HG03571 (cell line): ENCODE measurements around the gene KCNQ1.

Experiments
- ATAC-seq: cut with Tn5 transposase; IDR thresholded peaks from one replicate; pipeline ENCODE4 v1.9.1; 2021; ENCODE audit not compliant: unreplicated experiment

KCNQ1 gene

DNA sequence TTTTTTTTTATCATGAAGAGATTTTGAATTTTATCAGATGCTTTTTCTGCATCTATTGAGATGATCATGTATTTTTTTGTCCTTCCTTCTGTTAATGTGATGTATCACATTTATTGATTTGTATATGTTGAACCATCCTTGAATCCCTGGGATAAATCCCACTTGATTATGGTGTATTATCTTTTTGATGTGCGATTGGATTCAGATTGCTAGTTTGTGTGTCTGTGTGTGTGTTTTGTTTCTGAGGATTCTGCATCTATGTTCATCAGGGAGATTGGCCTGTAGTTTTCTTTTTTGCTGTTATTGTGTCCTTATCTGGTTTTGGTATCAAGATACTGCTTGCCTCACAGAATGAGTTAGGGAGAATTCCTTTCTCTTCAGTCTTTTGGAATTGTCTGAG is 202.4 kb downstream of the KCNQ1 start:
- no peak for ATAC-seq

DNA sequence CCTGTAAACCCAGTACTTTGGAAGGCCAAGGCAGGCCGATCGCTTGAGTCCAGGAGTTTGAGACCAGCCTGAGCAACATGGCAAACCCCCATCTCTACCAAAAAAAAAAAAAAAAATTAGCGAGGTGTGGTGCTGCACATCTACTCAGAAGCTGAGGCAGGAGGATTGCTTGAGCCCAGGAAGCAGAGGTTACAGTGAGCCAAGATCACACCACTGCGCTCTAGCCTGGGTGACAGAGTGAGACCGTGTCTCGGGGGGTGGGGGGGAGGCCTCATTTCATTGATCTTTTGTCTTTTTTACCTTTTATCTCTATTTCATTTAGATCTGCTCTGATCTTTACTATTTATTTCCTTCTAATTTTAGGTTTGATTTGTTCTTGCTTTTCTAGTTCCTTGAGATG is 203.1 kb downstream of the KCNQ1 start:
- ATAC-seq: no peak

DNA sequence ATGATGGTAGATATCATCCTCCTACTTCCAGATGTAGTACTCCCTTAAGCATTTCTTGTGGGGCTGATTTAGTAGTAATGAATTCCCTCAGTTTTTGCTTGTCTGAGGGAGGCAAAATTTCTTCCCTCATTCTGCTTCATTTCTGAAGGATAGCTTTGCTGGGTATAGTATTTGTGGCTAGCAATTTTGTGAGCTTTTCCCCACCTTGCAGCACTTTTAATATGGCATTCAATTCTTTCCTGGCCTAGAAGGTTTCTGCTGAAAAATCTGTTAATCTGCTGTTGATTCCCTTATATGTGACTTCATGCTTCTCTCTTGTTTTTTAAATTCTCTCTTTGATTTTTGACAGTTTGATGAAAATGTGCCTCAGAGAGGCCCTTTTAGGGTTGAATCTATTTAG is 204.6 kb downstream of the KCNQ1 start:
- no peak for ATAC-seq

DNA sequence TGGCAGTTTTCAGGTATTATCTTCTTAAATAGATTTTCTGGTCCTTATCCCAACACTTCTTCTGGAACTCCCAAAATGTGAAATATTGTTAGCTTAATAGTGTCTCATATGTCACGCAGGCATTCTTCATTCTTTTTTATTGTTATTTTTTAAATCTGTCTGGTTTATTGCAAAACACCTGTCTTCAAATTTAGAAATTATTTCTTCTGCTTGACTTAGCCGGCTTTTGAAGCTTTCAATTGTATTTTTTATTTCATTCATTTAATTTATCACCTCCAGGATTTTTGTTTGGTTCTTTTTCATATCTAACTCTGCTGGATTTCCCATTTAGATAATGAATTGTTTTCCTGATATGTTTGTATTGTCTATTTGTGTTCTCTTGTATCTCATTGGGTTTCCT is 205.0 kb downstream of the KCNQ1 start:
- no peak for ATAC-seq

DNA sequence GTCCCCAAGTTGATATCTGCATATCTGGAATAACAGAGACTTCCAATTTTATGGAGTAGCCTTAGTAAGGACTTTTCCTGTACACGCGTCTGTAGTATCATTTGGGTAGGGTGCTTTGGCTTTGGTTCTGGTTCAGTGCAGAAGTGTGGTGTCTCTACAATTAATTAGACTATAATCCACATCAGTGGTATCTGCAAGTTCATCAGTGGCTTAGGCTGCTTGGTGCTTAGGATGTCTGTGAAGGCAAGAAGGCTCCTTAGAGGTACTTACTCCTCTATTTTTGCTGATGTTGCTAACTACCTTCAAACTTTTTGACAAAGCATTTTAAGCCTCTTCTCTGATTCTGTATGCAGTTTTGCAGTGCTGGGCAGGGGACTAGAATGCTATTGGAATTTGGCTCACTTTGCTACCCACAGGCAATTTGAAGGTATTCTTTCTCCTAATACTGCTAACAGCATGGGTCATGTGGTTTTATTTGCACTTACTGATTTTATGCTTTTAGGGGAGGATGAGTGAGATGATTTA is 205.6 kb downstream of the KCNQ1 start:
- ATAC-seq: no peak

DNA sequence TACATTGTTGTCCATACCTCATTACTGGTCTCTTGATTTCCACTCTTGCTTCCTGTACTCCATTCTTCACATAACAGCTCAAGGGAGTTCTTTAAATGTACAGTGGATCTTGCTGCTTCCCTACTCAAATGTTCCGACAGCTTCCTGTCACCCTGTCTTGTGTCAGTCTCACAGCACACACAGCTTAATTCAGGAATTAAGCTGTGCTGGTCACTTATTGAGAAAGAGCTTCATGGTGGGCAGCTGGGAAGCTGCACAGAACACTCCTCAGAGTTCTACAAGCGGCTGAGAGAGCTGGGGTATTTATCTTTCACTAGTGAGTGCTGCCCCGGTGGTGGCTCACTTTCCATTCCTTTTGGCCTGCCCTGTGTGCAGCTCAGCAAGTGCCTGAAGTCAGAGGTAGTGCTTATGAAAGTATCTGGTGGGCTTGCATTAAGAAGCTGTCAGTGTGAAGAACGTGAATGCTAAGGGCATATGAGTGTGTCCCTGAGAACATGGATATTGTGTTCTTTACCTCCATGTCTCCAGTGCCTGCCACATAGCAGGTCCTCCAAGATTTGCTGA is 206.3 kb downstream of the KCNQ1 start:
- no peak for ATAC-seq

DNA sequence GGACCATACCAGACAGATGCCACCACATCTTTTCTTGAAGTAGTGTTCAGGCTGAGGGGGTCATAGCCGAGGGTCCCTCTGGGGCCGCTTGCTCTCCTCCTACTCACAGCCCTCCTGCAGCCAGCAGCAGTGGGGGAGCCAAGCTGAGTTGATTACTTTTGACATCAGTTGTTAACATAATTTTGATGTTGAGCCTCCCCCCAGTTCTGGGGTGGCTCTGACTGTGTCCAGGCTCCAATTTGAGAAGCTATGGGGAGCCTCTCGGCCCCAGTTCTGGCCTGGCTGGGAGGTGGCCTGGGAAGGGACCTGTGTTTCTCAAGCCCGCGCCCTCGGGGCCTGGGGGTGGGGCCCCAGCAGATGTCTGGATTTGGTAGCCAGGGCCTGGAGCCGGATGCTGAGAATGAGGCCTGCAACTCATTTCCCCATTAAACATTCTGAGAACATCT is 207.0 kb downstream of the KCNQ1 start:
- no peak for ATAC-seq

DNA sequence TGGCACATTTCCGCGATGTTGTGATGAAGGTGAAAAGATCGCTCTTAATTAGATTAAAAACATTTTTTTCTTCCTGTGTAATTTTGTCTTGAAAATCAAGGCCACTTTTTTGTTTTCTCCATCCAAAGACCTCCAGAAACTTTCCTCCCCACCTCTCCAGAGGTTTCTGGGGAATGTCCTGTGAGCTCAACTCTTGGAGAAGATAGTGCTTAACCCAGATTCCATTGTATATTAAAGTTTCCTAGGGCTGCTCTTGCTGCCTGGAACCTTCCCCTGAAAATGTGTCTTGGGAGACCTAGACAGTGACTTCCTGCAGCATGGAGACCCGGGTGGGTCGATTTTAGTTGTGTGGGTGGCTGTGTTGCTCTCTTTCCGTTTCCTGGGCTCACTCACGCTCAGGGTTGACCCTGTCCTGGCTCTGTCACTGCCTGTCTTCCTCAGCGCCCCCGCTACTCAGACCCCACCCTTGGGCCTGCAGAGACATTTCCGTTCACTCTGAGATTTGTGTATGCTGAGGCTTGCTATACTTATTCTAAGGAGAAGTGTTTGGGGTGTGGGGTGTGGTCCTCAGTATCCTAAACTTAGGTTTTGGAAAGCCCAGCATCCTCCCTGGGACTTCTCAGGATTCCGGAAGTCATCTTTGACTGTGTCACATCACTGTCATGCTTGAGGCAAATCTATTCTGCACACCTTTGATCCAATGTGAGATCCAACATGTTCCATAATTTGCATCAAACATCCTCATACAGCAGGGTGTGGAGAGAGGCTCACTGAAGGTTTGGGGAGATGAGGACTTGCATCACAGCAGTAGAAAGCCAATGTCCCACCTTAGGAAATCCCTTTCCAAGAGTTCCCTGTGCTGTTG is 207.8 kb downstream of the KCNQ1 start:
- no peak for ATAC-seq

DNA sequence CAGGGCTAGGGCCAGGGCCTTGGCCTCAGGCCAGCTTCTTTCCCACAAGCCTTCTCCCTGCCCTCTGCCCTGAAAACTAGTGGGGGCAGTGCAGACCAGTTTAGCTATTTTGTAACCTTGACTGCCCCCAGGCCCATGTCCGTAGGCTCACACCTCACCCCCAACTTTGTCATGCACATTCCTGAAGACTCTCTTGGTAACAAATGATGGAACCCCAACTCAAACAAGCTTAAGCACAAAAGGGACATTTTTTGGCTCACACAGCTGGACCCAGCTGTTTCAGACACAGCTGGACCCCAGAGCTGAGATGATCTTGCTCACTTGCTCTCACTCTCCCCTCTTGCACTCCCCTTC is 208.4 kb downstream of the KCNQ1 start:
- ATAC-seq: no peak

DNA sequence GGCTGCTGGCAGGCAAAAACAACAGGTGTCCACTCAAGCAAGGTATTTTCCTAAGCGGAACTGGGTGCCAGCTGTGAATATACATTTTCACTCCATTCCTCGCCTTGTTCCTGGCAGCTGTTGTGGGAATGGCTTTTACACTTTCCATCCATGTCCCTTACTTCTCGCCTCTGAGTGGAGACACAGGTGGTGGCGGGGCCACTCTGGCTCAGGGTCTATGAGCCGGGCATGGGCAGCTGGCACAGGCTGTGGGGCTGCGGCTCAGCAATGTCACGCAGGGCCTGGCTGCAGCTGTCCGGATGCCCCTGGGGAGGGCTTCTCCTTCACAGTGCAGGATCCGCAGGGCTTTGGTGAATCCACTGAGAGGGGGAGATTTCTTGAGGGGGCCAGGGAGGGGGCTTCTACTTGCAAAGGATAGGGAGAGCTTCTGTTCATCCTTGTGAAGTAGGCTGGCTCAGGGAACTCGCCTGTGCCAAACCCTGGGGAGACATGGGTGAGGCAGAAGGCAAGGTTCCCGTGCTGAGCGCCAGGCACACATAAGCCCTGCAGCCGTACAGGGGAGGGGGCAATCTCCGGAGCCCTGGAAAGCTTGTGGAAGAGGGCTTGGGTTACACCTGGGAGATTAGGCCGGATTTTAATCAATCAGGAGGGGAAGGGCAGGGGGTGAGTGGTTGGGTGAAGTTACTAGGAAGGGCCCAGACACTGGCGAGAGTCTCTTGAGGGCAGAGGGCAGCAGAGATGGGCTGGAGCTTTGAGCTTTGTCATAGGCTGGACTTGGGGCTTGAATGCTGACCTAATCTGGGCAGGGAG is 209.3 kb downstream of the KCNQ1 start:
- no peak for ATAC-seq

DNA sequence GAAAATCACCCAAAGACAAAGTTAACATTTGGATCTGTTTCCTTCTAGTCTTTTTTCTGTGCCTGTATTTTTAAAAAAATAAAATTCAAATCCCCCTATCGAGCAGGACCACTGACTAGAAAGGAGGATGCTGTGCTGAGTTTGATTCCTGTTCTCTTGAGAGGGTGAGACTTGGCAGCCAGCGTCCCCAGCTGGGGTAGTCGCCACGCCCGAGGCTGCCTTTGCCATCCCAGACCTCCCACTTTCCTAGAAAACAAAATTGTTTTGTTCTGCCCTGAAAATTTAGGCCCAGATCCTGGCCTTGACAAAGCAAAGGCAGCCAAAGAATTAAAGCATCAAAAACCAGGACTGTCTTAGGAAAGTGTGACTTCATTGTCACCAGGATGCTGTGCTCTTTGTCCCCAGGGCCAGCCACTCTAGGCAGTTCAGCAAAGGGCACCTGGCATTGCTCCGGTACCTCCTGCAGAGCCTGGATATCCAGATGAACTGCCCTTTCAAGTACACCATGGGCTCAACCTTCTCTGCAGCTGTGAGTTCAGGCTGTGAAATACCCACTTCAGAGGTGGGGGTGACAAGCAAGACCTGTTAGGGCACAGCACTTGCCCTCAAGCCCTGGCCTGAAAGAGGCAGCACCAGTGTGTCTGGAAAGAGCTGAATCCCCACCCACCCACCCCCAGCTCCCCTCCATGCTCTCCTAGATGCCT is 210.4 kb downstream of the KCNQ1 start:
- no peak for ATAC-seq

DNA sequence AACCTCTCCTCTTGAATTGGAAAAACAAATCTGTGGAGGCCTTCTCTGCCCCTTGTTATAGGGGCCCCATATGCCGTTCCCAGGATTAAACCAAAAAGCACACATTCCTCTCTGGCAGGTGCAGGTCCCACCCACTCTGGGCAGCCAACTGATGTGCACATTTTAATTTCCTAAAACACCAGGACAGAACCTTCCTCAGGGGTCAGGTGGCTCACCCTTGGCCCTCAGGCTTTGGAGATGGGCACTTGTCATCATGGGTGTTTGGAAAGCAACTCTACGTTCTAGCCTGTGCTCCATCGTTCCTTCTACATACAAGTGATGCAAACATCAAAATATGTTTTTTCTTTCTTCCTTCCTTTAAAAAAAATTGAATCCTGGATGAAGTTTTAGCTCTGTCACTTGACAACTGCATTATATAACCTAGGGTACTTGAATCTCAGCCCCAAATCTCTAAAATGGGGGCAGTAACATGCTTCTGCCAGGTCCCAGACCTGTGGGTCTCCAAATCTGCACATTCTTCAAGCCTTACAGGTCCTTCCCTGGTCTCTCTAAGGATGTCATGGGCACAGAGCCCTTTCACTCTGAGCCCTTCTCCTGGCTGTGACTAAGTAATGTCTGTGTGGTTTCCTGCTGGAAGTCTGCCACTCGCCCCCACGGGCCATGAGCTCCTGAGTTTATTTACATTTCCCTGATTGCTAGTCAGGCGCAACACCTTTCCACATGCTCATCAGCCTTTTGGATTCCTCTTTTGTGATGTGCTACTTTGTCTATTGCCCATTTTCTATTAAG is 211.2 kb downstream of the KCNQ1 start:
- ATAC-seq: no peak

DNA sequence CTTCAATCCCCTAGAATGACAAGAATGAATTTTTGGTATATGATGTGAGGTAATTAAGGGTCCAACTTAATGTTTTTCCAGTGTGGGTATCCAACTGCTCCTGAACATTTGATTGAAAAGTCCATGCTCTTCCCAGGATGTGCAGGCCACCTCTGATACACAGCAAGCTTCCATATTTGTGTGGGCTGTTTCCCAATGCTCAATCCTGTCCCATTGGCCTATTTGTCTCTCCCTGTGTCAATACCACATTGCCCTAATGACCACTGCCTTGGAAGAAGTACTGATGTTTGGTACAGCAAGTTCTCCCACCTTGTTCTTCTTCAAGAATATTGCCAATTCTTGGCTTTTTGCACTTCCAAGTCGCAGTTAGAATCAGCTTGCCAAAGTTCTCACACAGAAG is 212.1 kb downstream of the KCNQ1 start:
- ATAC-seq: no peak

DNA sequence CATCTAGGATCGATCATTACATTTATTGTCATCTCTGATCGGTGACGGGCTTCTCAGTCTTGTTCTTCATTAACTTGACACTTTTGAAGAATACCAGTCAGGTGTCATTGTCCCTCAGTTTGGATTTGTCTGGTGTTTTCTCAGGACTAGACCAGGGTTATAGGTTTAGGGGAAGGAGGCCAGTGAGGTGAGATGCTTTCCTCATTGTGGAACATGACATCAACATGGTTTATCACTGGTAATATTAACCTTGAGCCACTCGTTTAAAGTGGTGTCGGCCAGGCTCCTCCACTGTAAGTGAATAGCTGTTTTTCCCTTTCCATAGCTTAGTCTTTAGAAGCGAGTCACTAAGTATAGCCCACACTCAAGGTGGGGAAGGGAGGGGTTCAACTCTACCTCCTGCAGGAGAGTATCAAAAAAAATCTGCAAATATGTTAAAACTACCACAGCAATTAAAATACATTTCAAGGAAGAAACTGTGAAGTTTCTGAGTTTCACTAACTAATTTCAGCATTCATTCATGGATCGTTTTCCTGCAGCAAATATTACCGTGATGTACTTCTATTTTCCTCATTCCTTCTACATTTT is 213.0 kb downstream of the KCNQ1 start:
- no peak for ATAC-seq

DNA sequence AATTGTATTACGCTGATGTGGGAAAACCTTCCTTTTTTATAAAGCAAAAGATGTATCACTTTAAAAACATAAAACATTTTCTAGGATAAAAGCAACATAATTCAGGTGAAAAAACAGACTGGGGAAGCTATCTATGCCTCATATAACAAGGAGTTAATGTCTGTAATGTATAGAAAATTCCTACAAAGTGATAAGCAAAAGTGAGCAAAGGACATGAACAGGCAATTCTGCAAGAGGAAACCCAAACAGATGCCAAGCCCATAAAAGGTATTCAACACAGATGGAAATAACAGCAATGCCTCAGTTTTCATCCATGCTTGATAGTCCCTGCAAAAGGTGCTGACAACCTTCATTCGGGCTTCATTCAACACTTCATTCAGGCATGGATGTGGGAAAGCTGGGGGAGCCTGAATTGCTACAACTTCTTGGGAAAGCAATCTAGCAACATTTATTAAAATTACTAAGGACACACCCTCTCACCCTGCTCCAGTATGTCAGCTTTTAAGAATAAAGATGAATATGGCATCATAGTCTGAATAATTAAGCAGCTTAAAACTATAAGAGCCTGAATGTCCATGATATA is 215.6 kb downstream of the KCNQ1 start:
- ATAC-seq: no peak

DNA sequence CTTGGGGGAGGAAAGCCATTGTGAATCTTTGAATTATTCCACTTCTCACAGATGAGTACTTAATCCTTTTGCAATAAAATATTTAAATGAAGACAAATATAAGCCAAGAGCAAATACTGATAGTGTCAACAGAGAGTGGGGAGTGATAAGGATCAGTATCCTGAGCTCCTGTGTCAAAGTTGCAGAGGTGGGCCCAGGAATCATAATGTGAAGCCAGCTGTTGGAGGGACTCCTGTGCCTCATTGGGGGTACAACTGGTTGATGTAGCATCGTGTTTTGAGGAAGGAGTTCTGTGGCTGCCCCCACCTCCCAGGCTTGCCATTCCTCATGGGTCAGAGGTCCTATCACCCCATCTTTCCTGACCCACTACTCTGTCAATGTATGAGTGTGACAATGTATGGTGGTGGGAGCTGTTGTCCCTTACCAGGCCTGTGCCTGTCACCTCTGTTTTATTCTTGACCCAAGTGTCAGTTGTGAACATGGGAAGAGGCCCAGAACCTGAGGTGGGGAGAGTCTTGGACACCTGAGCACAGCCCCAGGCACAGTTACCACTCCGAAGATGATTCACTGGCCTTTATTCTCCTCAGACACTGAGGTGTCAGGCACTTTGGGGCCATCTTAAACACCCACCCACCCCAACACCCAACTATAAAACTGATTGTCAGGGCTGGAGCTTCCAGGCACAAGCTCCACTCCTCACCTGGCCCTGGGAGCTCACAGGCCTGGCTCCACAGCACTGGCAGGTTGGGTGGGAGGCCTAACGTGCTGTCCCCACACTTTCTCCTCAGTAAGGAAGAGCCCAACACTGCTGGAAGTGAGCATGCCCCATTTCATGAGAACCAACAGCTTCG is 216.6 kb downstream of the KCNQ1 start:
- no peak for ATAC-seq

DNA sequence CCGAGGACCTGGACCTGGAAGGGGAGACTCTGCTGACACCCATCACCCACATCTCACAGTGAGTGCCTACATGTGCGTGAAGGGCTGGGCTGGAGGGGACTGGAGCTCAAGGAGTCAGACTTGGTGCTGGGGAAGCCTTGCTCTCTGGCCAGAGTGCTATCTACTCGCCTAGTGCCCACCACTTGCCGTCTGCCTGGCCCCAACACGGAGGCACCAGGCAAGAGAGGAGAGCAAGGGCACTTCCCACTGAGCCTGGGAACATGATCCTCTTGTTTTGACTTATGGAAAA is 217.2 kb downstream of the KCNQ1 start:
- no peak for ATAC-seq

DNA sequence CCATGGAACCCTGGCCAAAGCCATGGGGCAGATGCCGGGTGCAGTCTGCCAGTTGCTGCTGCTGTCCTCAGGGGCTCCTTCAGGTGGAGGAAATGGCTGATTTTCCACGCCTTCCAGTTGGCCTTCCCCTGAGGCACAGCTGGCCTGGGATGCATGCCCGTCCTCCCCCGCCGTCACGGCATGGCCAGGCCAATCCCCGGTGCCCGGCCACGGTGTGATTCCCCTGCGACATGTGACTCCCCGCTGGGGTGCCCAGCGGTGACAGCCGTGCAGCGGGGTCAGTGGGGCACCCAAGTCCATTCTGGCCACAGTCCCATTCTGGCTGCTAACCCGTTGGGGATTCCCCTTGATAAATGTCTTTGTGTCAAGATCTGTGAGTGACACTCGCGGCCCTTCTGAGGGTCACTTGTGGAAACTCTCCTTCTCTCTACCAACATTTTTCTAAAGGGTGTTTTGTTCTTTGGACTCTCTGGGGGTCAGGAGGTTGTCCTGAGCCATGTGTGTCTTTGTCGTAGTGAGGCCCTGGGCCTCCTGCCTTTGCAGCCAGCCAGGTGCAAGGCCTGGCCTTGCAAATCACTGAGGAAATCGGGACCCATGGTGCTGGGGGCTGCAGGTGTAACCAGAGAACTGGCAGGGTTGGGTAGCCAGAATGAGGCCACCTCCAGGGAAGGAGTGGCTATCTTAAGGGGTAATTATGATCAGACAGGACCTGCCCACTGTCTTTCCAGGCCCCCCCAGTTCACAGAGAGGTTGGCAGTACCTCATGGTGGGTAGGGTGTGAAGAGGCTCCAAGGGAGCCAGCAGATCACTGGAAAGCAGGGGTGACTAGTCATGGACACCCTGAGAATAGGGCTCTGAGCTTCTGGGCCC is 217.9 kb downstream of the KCNQ1 start:
- ATAC-seq: no peak
